ENCODE results near the gene PRR35.

Gene PRR35

DNA sequence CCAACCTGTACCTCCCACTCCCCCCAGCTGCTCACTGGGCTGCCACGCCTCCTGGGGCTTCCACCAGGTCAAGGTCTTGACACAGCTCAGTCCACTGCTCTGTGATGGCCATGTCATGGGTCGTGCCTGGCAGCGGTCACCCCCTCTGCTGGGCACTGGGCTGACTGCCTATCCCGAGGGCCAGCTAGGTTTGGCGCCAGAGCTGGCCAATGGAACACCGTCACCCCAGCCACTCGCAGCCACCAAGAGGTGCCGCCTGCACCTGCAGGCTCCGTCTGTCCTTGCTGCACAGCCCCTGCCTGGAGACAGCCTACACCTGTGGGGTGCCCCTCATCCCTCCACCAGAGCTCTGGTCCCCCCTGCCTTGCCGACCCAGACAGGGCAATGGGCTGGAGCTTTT is 25.2 kb downstream of the PRR35 start:
- TF ChIP-seq, protein P1, sequence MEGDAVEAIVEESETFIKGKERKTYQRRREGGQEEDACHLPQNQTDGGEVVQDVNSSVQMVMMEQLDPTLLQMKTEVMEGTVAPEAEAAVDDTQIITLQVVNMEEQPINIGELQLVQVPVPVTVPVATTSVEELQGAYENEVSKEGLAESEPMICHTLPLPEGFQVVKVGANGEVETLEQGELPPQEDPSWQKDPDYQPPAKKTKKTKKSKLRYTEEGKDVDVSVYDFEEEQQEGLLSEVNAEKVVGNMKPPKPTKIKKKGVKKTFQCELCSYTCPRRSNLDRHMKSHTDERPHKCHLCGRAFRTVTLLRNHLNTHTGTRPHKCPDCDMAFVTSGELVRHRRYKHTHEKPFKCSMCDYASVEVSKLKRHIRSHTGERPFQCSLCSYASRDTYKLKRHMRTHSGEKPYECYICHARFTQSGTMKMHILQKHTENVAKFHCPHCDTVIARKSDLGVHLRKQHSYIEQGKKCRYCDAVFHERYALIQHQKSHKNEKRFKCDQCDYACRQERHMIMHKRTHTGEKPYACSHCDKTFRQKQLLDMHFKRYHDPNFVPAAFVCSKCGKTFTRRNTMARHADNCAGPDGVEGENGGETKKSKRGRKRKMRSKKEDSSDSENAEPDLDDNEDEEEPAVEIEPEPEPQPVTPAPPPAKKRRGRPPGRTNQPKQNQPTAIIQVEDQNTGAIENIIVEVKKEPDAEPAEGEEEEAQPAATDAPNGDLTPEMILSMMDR (conservative IDR thresholded peaks at IDR 0.05; ENCODE audit: low read depth, low read length) = no peak

DNA sequence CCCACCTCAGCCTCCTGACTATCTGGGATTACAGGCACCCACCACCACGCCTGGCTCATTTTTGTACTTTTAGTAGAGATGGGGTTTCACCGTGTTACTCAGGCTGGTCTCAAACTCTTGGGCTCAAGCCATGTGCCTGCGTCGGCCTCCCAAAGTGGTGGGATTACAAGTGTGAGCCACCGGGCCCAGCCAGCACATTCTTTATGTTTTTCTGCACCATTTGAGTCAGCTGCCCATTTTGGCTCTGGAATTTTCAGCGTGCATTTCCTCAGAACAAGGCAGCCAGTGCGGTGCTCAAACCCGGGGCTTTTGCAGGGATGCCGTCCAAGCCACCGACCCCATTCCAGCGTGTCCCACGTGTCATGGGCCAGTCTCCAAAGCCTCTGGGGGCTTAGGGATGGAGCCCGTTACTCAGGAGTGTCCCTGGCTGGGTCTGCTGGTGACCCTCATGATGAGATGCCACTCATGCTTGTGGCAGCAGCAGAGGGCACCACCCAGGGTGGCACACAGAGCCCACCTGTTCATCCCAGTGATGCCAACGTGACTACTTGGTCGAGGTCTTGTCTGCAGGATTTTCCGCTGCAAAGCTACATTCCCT is 26.0 kb downstream of the PRR35 start:
- no peak overlapping the region for H3K4me3 ChIP-seq (ENCODE audit: low read depth, low read length)

More for the DNA sequence above, 25.2 kb downstream of the PRR35 start:
- no peak for DNase-seq (ENCODE audit: low read depth)
- H3K4me3 ChIP-seq (ENCODE audit: low read depth, low read length) = no peak overlapping the region

DNA sequence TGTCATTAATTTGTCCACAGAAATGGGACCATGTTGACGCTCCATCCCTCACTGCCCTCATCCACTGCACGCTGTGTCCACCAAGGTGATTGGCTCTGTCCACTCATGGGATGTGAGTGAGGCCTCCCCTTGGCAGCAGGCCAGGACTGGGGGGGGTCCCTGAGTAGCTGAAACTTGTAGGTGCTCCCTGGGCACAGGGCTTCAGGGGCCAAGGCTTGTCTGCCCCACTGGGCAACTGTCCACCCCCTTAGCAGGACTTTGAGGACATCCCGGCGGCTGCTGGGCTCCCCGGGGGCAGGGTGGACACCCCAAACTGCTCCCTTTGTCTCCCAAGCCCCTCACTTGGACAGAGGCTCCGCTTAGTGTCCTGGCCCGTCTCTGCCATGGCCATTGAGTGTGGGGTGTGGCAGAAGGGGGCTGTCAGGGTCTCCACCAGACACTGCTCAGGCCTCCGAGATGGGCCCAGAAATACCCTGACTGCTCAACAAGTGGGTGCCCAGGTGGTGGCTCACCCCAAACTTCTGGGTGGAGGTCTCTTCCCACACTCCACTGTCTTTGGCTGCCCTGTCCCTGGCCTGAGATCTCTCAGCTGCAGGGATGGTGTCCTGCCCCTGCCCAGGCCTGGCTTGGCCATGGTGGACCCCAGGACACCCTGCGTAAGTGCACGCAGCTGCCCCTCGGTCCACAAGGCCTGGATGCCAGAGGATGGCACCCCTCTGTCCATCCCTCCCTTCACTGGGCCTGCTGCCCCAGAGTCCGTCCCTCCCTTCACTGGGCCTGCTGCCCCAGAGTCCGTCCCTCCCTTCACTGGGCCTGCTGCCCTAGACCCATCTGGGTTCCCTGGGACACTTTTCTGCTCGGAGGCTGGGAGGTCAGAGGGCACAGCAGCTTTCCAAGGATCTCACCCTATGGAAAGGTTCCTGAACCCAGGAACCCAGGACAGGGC is 26.7 kb downstream of the PRR35 start:
- no peak overlapping the region for H3K4me3 ChIP-seq (ENCODE audit: low read depth, low read length)
- DNase-seq (ENCODE audit: low read depth) = no peak
- TF ChIP-seq, protein P1 (conservative IDR thresholded peaks at IDR 0.05; ENCODE audit: low read depth, low read length) = no peak

More for the DNA sequence above, 26.0 kb downstream of the PRR35 start:
- TF ChIP-seq, protein P1 (conservative IDR thresholded peaks at IDR 0.05; ENCODE audit: low read depth, low read length) = no peak
- no peak for DNase-seq (ENCODE audit: low read depth)

DNA sequence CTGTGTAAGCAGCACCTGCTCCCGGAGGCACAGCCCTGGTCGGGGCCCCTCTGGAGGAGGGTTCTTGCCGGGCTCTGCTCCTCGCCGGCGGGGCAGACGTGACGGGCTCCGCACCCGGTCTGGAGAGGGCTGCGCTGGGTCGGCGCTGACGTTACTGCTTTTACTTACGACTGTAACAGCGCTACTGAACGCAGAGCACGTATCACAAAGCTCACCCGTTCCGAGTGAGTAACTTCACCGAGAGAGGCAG is 28.4 kb downstream of the PRR35 start:
- DNase-seq (ENCODE audit: low read depth) = peak; percentile 79
- TF ChIP-seq, protein P1 (conservative IDR thresholded peaks at IDR 0.05; ENCODE audit: low read depth, low read length) = no peak
- H3K4me3 ChIP-seq (ENCODE audit: low read depth, low read length) = peak overlapping the region; percentile 93

DNA sequence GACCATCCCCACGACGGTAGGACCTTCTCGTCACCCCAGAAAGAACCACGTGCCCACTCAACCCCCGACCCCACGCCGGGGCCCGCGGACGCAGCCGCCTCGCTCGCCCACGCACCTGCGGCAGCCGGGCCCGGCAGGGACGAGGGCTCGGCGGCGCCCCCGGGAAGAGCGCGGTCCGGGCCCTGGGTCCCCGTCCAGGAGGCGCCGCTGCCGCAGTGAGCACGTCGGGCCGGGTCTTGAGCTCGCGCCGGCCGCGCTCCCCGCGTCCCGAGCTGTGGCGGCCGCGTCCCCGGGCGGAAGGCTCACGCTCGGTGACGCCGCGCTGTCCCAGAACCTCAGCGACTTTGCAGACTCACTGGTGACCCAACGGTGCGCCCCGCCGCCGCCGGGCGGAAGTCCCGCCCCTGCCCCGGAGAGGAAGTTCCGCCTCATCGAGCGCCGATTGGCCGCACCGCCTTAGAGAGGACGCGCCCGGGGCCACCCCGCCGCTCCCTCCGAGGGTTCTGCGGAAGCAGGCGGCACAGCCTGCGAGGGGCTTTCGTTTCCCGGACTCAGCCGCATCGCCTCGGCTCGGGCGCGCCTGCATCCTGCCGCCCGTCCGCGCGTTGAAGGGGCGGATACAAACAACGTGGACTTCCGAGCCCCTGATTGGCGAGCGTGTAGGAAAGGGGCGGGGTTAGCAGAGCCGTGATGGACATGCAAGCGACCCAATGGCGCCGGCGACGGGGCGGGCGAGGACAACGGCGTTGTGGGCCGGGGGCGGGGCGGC is 28.9 kb downstream of the PRR35 start:
- H3K4me3 ChIP-seq (ENCODE audit: low read depth, low read length) = peak overlapping the region; percentile 93
- TF ChIP-seq, protein P1 (conservative IDR thresholded peaks at IDR 0.05; ENCODE audit: low read depth, low read length) = no peak
- DNase-seq (ENCODE audit: low read depth) = peak; percentile 97

DNA sequence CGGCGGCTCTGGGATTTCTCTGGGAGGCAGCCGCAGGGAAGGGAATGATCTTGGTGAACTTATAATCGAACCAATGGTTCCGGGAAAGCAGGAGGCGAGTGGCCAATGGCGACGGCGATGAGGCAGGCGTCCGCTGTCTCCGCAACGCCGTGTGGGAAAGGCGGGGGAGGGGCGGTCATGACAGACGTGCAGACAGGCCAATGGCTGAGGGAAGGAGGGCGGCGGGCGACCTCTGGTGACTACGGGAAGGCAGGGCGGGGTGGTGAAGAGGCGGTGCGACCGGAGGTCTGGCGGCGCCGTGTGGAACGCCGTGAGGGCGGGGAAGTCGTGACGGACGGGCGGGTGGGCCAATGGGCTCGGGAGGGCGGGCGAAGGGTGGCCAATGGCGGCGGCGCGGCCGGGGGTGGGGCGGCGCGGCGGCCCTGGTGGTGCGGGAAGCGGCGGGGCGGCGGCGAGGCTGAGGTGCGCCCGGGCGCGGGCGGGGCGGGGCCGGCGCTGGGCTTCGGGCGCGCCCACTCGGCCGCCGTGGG is 29.5 kb downstream of the PRR35 start, which contains the start of gene RAB40C:
TSS of gene RAB40C (plus strand) at position 409 of the 530 bp plus-strand sequence. CDS start 226 bp downstream, outside the sequence.
- peak; percentile 99 for DNase-seq (ENCODE audit: low read depth)
- TF ChIP-seq, protein P1 (conservative IDR thresholded peaks at IDR 0.05; ENCODE audit: low read depth, low read length) = peak; percentile 23
- H3K4me3 ChIP-seq (ENCODE audit: low read depth, low read length) = peak within 1 kb of the TSS; percentile 93
